Caco-2 (cell line): ENCODE measurements around the gene GTPBP1. TPM values are rescaled to one million over a fixed set of nuclear protein-coding genes. Genes with fewer than 3 reads are reported as not detected.

Experiments used
- BruUV-seq: library from RNA; stranded (reverse); fragments of 400-500 nt; replicated peaks from 2 replicates; lab custom pipeline; 2021; lab: Mats Ljungman, UMichigan
- CTCF ChIA-PET: fragments of 300-600 bp; sonication (Branson Sonifier 250); formaldehyde crosslinking; loops from one replicate; lab custom pipeline; 2022; ENCODE audit warnings: antibody characterized with exemption; lab: Charles Lee
- POLR2A ChIA-PET: fragments of 300-600 bp; sonication (Branson Sonifier 250); formaldehyde crosslinking; loops from one replicate; lab custom pipeline; 2022; ENCODE audit warnings: antibody characterized with exemption; lab: Charles Lee
- DNase-seq, 2 experiments: peaks; one replicate each; pipeline versions ENCODE4 v3.0.0 to v3.0.0-alpha.2; 2020 to 2022
- H3K27me3 ChIP-seq: replicated peaks from 2 replicates; pipeline ENCODE4 v1.6.0; 2011; ENCODE audit warnings: low read length; ENCODE audit not compliant: control insufficient read depth, insufficient read depth
- H3K36me3 ChIP-seq: 2 replicates; pipeline ENCODE4 v1.5.1; 2011; ENCODE audit warnings: low read length; ENCODE audit not compliant: control insufficient read depth, insufficient read depth
- H3K4me1 ChIP-seq: fragments of 250-450 bp; sonication (Bioruptor Pico); 2 replicates; pipeline ENCODE4 v1.5.1; 2020; ENCODE audit warnings: mild to moderate bottlenecking
- H3K4me3 ChIP-seq: 2 replicates; pipeline ENCODE4 v1.5.1; 2011; ENCODE audit warnings: low read depth, mild to moderate bottlenecking, control low read depth, low read length
- H3K9me3 ChIP-seq: fragments of 250-450 bp; sonication (Bioruptor Pico); 2 replicates; pipeline ENCODE4 v1.5.1; 2020; ENCODE audit warnings: mild to moderate bottlenecking, moderate library complexity
- H3K27ac Mint-ChIP-seq: one replicate; pipeline ENCODE4 v1.8.0; 2022; ENCODE audit warnings: mixed read lengths; ENCODE audit not compliant: unreplicated experiment
- H3K27me3 Mint-ChIP-seq: one replicate; pipeline ENCODE4 v1.8.0; 2022; ENCODE audit warnings: mixed read lengths; ENCODE audit not compliant: insufficient read depth, unreplicated experiment
- H3K36me3 Mint-ChIP-seq: one replicate; pipeline ENCODE4 v1.8.0; 2022; ENCODE audit warnings: mild to moderate bottlenecking, mixed read lengths; ENCODE audit not compliant: insufficient read depth, unreplicated experiment
- H3K4me1 Mint-ChIP-seq: one replicate; pipeline ENCODE4 v1.8.0; 2022; ENCODE audit warnings: low read depth, mixed read lengths; ENCODE audit not compliant: unreplicated experiment
- H3K4me3 Mint-ChIP-seq: one replicate; pipeline ENCODE4 v1.8.0; 2022; ENCODE audit warnings: mild to moderate bottlenecking, moderate library complexity, mixed read lengths; ENCODE audit not compliant: unreplicated experiment
- H3K9me3 Mint-ChIP-seq: one replicate; pipeline ENCODE4 v1.8.0; 2022; ENCODE audit warnings: mixed read lengths; ENCODE audit not compliant: unreplicated experiment
- CTCF ChIP-seq, 2 experiments: fragments of 200-600 bp in 1 of 2; IDR thresholded peaks; 1 replicate in 1 of 2; 2 replicates in 1 of 2; pipeline versions ENCODE4 v1.5.1 to v1.8.0; 2011 to 2022; ENCODE audit warnings: antibody characterized with exemption in 1 of 2, control low read depth in 1 of 2, inconsistent platforms in 1 of 2, low read depth in 1 of 2, low read length in 1 of 2, mild to moderate bottlenecking in 1 of 2, moderate library complexity in 1 of 2; ENCODE audit not compliant: insufficient read depth in 1 of 2, severe bottlenecking in 1 of 2, unreplicated experiment in 1 of 2
- intact Hi-C: fragments of 100-400 bp; cut with micrococcal nuclease; formaldehyde crosslinking; loops from one replicate; pipeline ENCODE4 v1.10.0; 2022; ENCODE audit not compliant: unreplicated experiment
- total RNA-seq: library from RNA; stranded (reverse); gene quantifications from 2 replicates; pipeline ENCODE4 v1.2.3, GENCODE V29; 2022

The GTPBP1 gene
- total RNA-seq, 1 experiment from 2014 or later = 47.2 TPM

GRCh38 chr22:38657045-38657909, 48.5 kb upstream of the GTPBP1 start:
- ChIA-PET CTCF (no interaction called here), POLR2A (no interaction called here)
- no peaks in the 10 kb centered on the region for H3K4me1 ChIP-seq
- H3K27me3 ChIP-seq = no peaks in the 10 kb centered on the region
- DNase-seq = peak in 1 of 2 experiments; percentile 41
- peak overlapping the region; percentile 90 for H3K4me3 Mint-ChIP-seq
- H3K4me1 Mint-ChIP-seq = no peaks in the 10 kb centered on the region
- H3K27me3 Mint-ChIP-seq = no peaks in the 10 kb centered on the region
- H3K36me3 Mint-ChIP-seq = peaks cover 14% of the 10 kb centered on the region
- H3K4me3 ChIP-seq = peak overlapping the region; percentile 75
- TSS peak; percentile 76 for BruUV-seq
- no peaks in the 10 kb centered on the region for H3K9me3 Mint-ChIP-seq
- no peaks in the 10 kb centered on the region for H3K9me3 ChIP-seq
- peak overlapping the region; percentile 100 for H3K27ac Mint-ChIP-seq
- no peaks in the 10 kb centered on the region for H3K36me3 ChIP-seq
- TF ChIP-seq CTCF (IDR thresholded peaks at IDR 0.05; ENCODE audit: insufficient read depth in 1 of 2, low read depth in 1 of 2, low read length in 1 of 2, severe bottlenecking in 1 of 2, unreplicated experiment in 1 of 2) = no peak
- intact Hi-C loops = no loop called here

GRCh38 chr22:38674888-38675287, 30.9 kb upstream of the GTPBP1 start:
- H3K36me3 ChIP-seq = no peaks in the 10 kb centered on the region; the same call in 1 of the 2 replicates
- POLR2A ChIA-PET = interaction anchor here (0.6 kb wide), 1 partner anchor 79 kb away, joined by 7 read pairs; no protein-coding TSS in a partner anchor

GRCh38 chr22:38675833-38676232, 29.9 kb upstream of the GTPBP1 start:
- H3K4me1 ChIP-seq = no peaks in the 10 kb centered on the region
- CTCF ChIA-PET = no interaction called here
- no peaks in the 10 kb centered on the region for H3K27me3 Mint-ChIP-seq

More at GRCh38 chr22:38674888-38675287, 30.9 kb upstream of the GTPBP1 start:
- H3K27me3 Mint-ChIP-seq = no peaks in the 10 kb centered on the region
- intact Hi-C loops = no loop called here
- H3K27ac Mint-ChIP-seq = no peak overlapping the region
- no peak for TF ChIP-seq CTCF (IDR thresholded peaks at IDR 0.05; ENCODE audit: insufficient read depth in 1 of 2, low read depth in 1 of 2, low read length in 1 of 2, severe bottlenecking in 1 of 2, unreplicated experiment in 1 of 2)
- Histone ChIP-seq H3K9me3 (no peaks in the 10 kb centered on the region), H3K27me3 (no peaks in the 10 kb centered on the region), H3K4me3 (no peak overlapping the region), H3K4me1 (no peaks in the 10 kb centered on the region)
- peaks cover 8% of the 10 kb centered on the region for H3K36me3 Mint-ChIP-seq
- CTCF ChIA-PET = no interaction called here
- H3K9me3 Mint-ChIP-seq = peaks cover 9% of the 10 kb centered on the region
- no peaks in the 10 kb centered on the region for H3K4me1 Mint-ChIP-seq
- no peak for DNase-seq
- no peak overlapping the region for H3K4me3 Mint-ChIP-seq
- BruUV-seq = no TSS peak

More at GRCh38 chr22:38675833-38676232, 29.9 kb upstream of the GTPBP1 start:
- no peak for TF ChIP-seq CTCF (IDR thresholded peaks at IDR 0.05; ENCODE audit: insufficient read depth in 1 of 2, low read depth in 1 of 2, low read length in 1 of 2, severe bottlenecking in 1 of 2, unreplicated experiment in 1 of 2)
- Histone ChIP-seq H3K4me3 (no peak overlapping the region), H3K27me3 (no peaks in the 10 kb centered on the region), H3K36me3 (no peaks in the 10 kb centered on the region; the same call in 1 of the 2 replicates), H3K9me3 (no peaks in the 10 kb centered on the region)
- H3K9me3 Mint-ChIP-seq = peaks cover 8% of the 10 kb centered on the region
- intact Hi-C loops = no loop called here
- H3K27ac Mint-ChIP-seq = no peak overlapping the region
- H3K36me3 Mint-ChIP-seq = peaks cover 8% of the 10 kb centered on the region
- POLR2A ChIA-PET = no interaction called here
- no TSS peak for BruUV-seq
- H3K4me3 Mint-ChIP-seq = no peak overlapping the region
- no peaks in the 10 kb centered on the region for H3K4me1 Mint-ChIP-seq
- DNase-seq = no peak
